Measurements from ENCODE around the gene MRPL10.

The MRPL10 gene

DNA sequence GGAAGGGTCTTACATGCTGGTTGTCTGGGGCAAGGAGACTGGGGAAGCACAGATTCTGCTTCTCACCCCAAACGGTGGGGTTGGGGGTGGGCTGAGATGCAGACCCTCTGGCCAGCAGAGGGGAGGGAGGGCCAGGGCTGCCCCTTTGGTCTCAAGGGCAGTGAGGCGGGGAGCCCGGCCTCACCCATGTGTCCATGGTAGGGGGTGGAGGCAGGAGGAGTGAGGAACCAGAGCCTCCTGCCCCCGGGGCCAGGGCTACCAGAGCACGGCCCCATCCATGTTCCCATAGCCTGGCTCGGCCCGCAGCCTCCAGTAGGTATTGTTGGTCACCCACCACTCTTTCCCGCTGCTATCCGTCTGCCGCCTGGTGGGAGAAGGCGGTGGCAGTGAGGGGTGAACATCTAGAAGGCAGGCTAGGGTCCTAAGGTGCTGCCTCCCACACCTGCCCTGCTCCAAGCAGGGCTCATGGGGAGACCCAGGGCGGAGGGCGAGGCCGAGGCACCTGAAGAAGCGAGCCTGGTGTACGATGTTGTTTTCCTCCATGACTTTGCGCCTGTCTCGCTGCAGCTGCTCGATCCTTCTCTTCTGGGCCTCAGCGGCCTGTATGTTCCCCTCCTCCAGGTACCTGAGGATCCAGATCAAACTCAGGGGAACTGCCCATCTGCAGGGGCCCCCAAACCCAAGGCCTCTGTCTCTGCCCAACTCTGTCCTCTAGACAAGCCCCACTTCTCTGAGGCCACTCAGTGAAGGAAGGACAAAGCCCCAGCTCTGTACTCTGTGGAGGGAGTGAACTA is 23.1 kb downstream of the MRPL10 start:
- H3K9me3 ChIP-seq (replicated peaks in 1 of 2; ENCODE audit: control insufficient read depth in 2 of 2, insufficient read depth in 1 of 2, low read depth in 1 of 2, low read length in 2 of 2), result no peaks in the 10 kb centered on the region
- H2AFZ ChIP-seq (ENCODE audit: low read length), result no peak overlapping the region
- no peak overlapping the region for H2BK15ac ChIP-seq (ENCODE audit: low read length)
- peak overlapping the region; percentile 44 for H3K9ac ChIP-seq (ENCODE audit: low read depth, low read length, poor library complexity)
- H3K27ac ChIP-seq (replicated peaks; ENCODE audit: low read length), result no peak overlapping the region
- no peak overlapping the region for H4K91ac ChIP-seq (ENCODE audit: low read depth, low read length, poor library complexity)
- H3K4me2 ChIP-seq (ENCODE audit: insufficient read depth, low read length, poor library complexity, severe bottlenecking), result no peak overlapping the region
- no peak overlapping the region for H3K23ac ChIP-seq (ENCODE audit: low read depth, low read length, poor library complexity)
- H3K18ac ChIP-seq (ENCODE audit: low read length), result no peak overlapping the region
- no CpG with 5 or more reads among the region's 20 CpGs for WGBS, 2 donors (ENCODE audit: extremely low coverage in 2 of 2, insufficient read length in 2 of 2, insufficient replicate concordance in 1 of 2)
- no peak overlapping the region for H2BK5ac ChIP-seq (ENCODE audit: low read length)
- no peaks in the 10 kb centered on the region for H3K79me1 ChIP-seq (ENCODE audit: low read depth, low read length)
- H2AK5ac ChIP-seq (ENCODE audit: low read depth, low read length), result no peak overlapping the region
- no peaks in the 10 kb centered on the region for H3K4me1 ChIP-seq (ENCODE audit: control insufficient read depth in 2 of 2, insufficient read depth in 1 of 2, low read depth in 1 of 2, low read length in 2 of 2)
- H2BK12ac ChIP-seq (ENCODE audit: low read length), result no peak overlapping the region
- peaks cover 0 to 8% (median 2%) of the 10 kb centered on the region in 3 experiments for H3K27me3 ChIP-seq (ENCODE audit: control insufficient read depth in 3 of 3, insufficient read depth in 3 of 3, low read depth in 1 of 3, low read length in 3 of 3)
- peaks cover 12 to 23% of the 10 kb centered on the region in 2 donors for H3K36me3 ChIP-seq (replicated peaks in 1 of 2; ENCODE audit: control insufficient read depth in 2 of 2, insufficient read depth in 2 of 2, low read length in 2 of 2)
- H3K4me3 ChIP-seq (ENCODE audit: low read length in 2 of 2), result no peak overlapping the region
- H3K4ac ChIP-seq (ENCODE audit: low read length), result no peak overlapping the region
- H2BK120ac ChIP-seq (ENCODE audit: low read depth, low read length), result no peak overlapping the region
- H4K8ac ChIP-seq (ENCODE audit: low read depth, low read length), result peak overlapping the region; percentile 43
- DNase-seq (ENCODE audit: low spot score), result no peak
- peak overlapping the region; percentile 38 for H3K14ac ChIP-seq (ENCODE audit: low read length)

DNA sequence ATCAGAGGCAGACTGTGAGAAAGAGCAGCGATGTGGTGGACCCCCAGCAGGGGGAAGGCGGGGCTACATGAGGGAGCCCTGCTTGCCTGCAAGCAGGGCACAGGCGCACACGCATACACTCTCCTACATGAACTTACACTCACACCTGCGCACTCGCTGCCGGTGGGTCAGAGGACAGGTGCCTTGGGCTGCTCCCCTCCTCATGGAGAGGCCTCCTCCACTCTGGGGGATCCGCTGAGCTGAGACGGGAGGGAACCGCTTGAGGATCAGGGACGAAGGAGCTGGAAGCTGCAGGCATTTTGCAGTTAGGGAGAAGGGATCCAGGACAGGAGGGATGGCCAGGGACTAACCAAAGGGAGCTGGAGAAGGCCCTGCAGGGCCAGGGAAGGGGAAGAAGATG is 23.9 kb downstream of the MRPL10 start:
- no peak overlapping the region for H2BK5ac ChIP-seq (ENCODE audit: low read length)
- H3K4ac ChIP-seq (ENCODE audit: low read length), result no peak overlapping the region
- no peaks in the 10 kb centered on the region for H3K9me3 ChIP-seq (replicated peaks in 1 of 2; ENCODE audit: control insufficient read depth in 2 of 2, insufficient read depth in 1 of 2, low read depth in 1 of 2, low read length in 2 of 2)
- H2AK5ac ChIP-seq (ENCODE audit: low read depth, low read length), result no peak overlapping the region
- H2BK15ac ChIP-seq (ENCODE audit: low read length), result no peak overlapping the region
- no peak for DNase-seq (ENCODE audit: low spot score)
- no peak overlapping the region for H3K4me2 ChIP-seq (ENCODE audit: insufficient read depth, low read length, poor library complexity, severe bottlenecking)
- H4K8ac ChIP-seq (ENCODE audit: low read depth, low read length), result no peak overlapping the region
- H3K27me3 ChIP-seq (ENCODE audit: control insufficient read depth in 3 of 3, insufficient read depth in 3 of 3, low read depth in 1 of 3, low read length in 3 of 3), result peaks cover 0 to 14% (median 2%) of the 10 kb centered on the region in 3 experiments
- no peak overlapping the region for H3K14ac ChIP-seq (ENCODE audit: low read length)
- H3K79me1 ChIP-seq (ENCODE audit: low read depth, low read length), result no peaks in the 10 kb centered on the region
- H3K4me3 ChIP-seq (ENCODE audit: low read length in 2 of 2), result no peak overlapping the region
- H3K4me1 ChIP-seq (ENCODE audit: control insufficient read depth in 2 of 2, insufficient read depth in 1 of 2, low read depth in 1 of 2, low read length in 2 of 2), result no peaks in the 10 kb centered on the region
- no peak overlapping the region for H2AFZ ChIP-seq (ENCODE audit: low read length)
- no CpG with 5 or more reads among the region's 11 CpGs for WGBS, 2 donors (ENCODE audit: extremely low coverage in 2 of 2, insufficient read length in 2 of 2, insufficient replicate concordance in 1 of 2)
- no peak overlapping the region for H3K23ac ChIP-seq (ENCODE audit: low read depth, low read length, poor library complexity)
- no peak overlapping the region for H3K27ac ChIP-seq (replicated peaks; ENCODE audit: low read length)
- H3K36me3 ChIP-seq (replicated peaks in 1 of 2; ENCODE audit: control insufficient read depth in 2 of 2, insufficient read depth in 2 of 2, low read length in 2 of 2), result peaks cover 12 to 23% of the 10 kb centered on the region in 2 donors
- H2BK120ac ChIP-seq (ENCODE audit: low read depth, low read length), result no peak overlapping the region
- no peak overlapping the region for H4K91ac ChIP-seq (ENCODE audit: low read depth, low read length, poor library complexity)
- H2BK12ac ChIP-seq (ENCODE audit: low read length), result no peak overlapping the region
- no peak overlapping the region for H3K18ac ChIP-seq (ENCODE audit: low read length)
- no peak overlapping the region for H3K9ac ChIP-seq (ENCODE audit: low read depth, low read length, poor library complexity)

DNA sequence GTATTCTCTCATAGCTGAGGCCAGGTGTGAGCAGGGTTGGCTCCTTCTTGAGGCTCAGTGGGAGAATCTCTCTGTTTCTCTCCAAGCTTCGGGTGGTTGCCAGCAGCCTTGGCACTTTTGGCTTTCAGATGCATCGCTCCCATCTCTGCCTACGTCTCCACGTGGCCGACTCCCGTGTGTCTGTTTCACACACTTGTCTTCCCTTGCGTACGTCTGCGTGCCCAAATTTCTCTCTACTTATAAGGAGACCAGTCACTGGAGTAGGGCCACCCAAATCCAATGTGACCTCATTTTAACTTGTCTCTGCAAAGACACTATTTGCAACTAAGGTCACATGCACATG is 24.5 kb downstream of the MRPL10 start:
- H3K23ac ChIP-seq (ENCODE audit: low read depth, low read length, poor library complexity), result no peak overlapping the region
- H3K4me3 ChIP-seq (ENCODE audit: low read length in 2 of 2), result no peak overlapping the region
- peaks cover 12 to 23% of the 10 kb centered on the region in 2 donors for H3K36me3 ChIP-seq (replicated peaks in 1 of 2; ENCODE audit: control insufficient read depth in 2 of 2, insufficient read depth in 2 of 2, low read length in 2 of 2)
- H3K4me1 ChIP-seq (ENCODE audit: control insufficient read depth in 2 of 2, insufficient read depth in 1 of 2, low read depth in 1 of 2, low read length in 2 of 2), result no peaks in the 10 kb centered on the region
- no peaks in the 10 kb centered on the region for H3K79me1 ChIP-seq (ENCODE audit: low read depth, low read length)
- no peak overlapping the region for H2BK15ac ChIP-seq (ENCODE audit: low read length)
- no peak overlapping the region for H3K4me2 ChIP-seq (ENCODE audit: insufficient read depth, low read length, poor library complexity, severe bottlenecking)
- no peak overlapping the region for H3K9ac ChIP-seq (ENCODE audit: low read depth, low read length, poor library complexity)
- no peaks in the 10 kb centered on the region for H3K9me3 ChIP-seq (replicated peaks in 1 of 2; ENCODE audit: control insufficient read depth in 2 of 2, insufficient read depth in 1 of 2, low read depth in 1 of 2, low read length in 2 of 2)
- no peak overlapping the region for H3K18ac ChIP-seq (ENCODE audit: low read length)
- WGBS, 2 donors (ENCODE audit: extremely low coverage in 2 of 2, insufficient read length in 2 of 2, insufficient replicate concordance in 1 of 2), result no CpG with 5 or more reads among the region's 9 CpGs
- no peak overlapping the region for H2AFZ ChIP-seq (ENCODE audit: low read length)
- H2BK5ac ChIP-seq (ENCODE audit: low read length), result no peak overlapping the region
- no peak overlapping the region for H2BK12ac ChIP-seq (ENCODE audit: low read length)
- H3K27me3 ChIP-seq (ENCODE audit: control insufficient read depth in 3 of 3, insufficient read depth in 3 of 3, low read depth in 1 of 3, low read length in 3 of 3), result peaks cover 0 to 19% (median 2%) of the 10 kb centered on the region in 3 experiments
- no peak overlapping the region for H3K4ac ChIP-seq (ENCODE audit: low read length)
- H3K14ac ChIP-seq (ENCODE audit: low read length), result no peak overlapping the region
- H2AK5ac ChIP-seq (ENCODE audit: low read depth, low read length), result no peak overlapping the region
- no peak overlapping the region for H4K91ac ChIP-seq (ENCODE audit: low read depth, low read length, poor library complexity)
- no peak overlapping the region for H3K27ac ChIP-seq (replicated peaks; ENCODE audit: low read length)
- no peak overlapping the region for H4K8ac ChIP-seq (ENCODE audit: low read depth, low read length)
- H2BK120ac ChIP-seq (ENCODE audit: low read depth, low read length), result no peak overlapping the region
- DNase-seq (ENCODE audit: low spot score), result no peak

DNA sequence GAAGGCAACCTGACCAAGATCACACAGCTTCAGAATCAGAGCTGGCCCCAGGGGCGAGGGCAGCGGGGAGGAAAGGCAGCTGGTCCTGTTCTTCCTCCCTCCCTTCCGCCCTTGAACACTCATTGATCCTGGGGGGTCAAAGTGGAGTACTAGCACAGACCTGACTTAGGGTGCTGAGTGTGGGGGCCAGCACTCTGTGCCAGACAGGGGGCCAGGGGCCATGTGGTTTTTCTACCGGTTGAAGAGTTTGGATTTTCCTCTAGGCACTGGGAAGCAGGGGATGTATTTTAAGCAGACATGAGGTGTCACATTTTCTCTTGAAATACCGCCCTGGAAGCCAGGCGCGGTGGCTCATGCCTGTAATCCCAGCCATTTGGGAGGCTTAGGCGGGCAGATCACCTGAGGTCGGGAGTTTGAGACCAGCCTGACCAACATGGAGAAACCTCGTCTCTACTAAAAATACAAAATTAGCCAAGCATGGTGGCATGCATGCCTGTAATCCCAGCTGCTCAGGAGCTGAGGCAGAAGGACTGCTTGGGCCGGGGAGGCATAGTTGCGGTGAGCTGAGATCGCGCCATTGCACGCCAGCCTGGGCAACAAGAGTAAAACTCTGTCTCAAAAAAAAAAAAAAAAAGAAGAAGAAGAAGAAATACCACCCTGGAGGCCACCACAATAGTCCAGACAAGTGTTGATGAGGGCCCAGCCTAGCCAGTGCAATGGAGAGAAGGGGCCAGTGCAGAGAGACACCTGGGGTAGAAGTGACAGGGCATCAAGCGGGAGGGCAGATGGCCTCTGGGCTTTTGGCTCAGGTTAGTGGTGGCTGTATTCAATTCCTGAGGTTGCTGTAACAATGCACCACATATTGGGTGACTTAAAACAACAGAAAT is 25.1 kb downstream of the MRPL10 start:
- Histone ChIP-seq H3K4me1 (ENCODE audit: control insufficient read depth in 2 of 2, insufficient read depth in 1 of 2, low read depth in 1 of 2, low read length in 2 of 2) (no peaks in the 10 kb centered on the region), H2BK120ac (ENCODE audit: low read depth, low read length) (no peak overlapping the region), H3K14ac (ENCODE audit: low read length) (no peak overlapping the region), H3K36me3 (replicated peaks in 1 of 2; ENCODE audit: control insufficient read depth in 2 of 2, insufficient read depth in 2 of 2, low read length in 2 of 2) (peaks cover 12 to 23% of the 10 kb centered on the region in 2 donors), H2BK15ac (ENCODE audit: low read length) (no peak overlapping the region), H3K18ac (ENCODE audit: low read length) (no peak overlapping the region), H3K27me3 (ENCODE audit: control insufficient read depth in 3 of 3, insufficient read depth in 3 of 3, low read depth in 1 of 3, low read length in 3 of 3) (peaks cover 0 to 24% (median 5%) of the 10 kb centered on the region in 3 experiments), H4K91ac (ENCODE audit: low read depth, low read length, poor library complexity) (no peak overlapping the region), H3K27ac (replicated peaks; ENCODE audit: low read length) (no peak overlapping the region), H3K4me3 (ENCODE audit: low read length in 2 of 2) (no peak overlapping the region), H3K4ac (ENCODE audit: low read length) (no peak overlapping the region), H2BK5ac (ENCODE audit: low read length) (no peak overlapping the region), H3K4me2 (ENCODE audit: insufficient read depth, low read length, poor library complexity, severe bottlenecking) (no peak overlapping the region), H2AK5ac (ENCODE audit: low read depth, low read length) (no peak overlapping the region), H2BK12ac (ENCODE audit: low read length) (no peak overlapping the region), H2AFZ (ENCODE audit: low read length) (no peak overlapping the region), H4K8ac (ENCODE audit: low read depth, low read length) (no peak overlapping the region), H3K23ac (ENCODE audit: low read depth, low read length, poor library complexity) (no peak overlapping the region), H3K9me3 (replicated peaks in 1 of 2; ENCODE audit: control insufficient read depth in 2 of 2, insufficient read depth in 1 of 2, low read depth in 1 of 2, low read length in 2 of 2) (no peaks in the 10 kb centered on the region), H3K9ac (ENCODE audit: low read depth, low read length, poor library complexity) (no peak overlapping the region), H3K79me1 (ENCODE audit: low read depth, low read length) (no peaks in the 10 kb centered on the region)
- DNase-seq (ENCODE audit: low spot score), result no peak
- no CpG with 5 or more reads among the region's 16 CpGs for WGBS, 2 donors (ENCODE audit: extremely low coverage in 2 of 2, insufficient read length in 2 of 2, insufficient replicate concordance in 1 of 2)

Measured in neuronal stem cell (in vitro differentiated cells).